ENCODE measurements around the gene HTT-AS. TPM values are rescaled to one million over a fixed set of nuclear protein-coding genes. Genes with fewer than 3 reads are reported as not detected.

The HTT-AS gene
- total and polyA plus RNA-seq, 2 of the 8 experiments (the other 6 are each of a cell fraction or from before 2014, with no cell fraction given), result not detected

GRCh38 chr4:3074078-3074845, at the start of gene HTT-AS, which contains the start of gene HTT (continued):
- TF ChIP-seq TCF12 (IDR thresholded peaks at IDR 0.05; ENCODE audit: low read depth, low read length), result no peak
- TF ChIP-seq TAF1 (IDR thresholded peaks at IDR 0.05; ENCODE audit: low read depth, low read length), result peak; percentile 76
- no peak for TF ChIP-seq NANOG (IDR thresholded peaks at IDR 0.05; ENCODE audit: insufficient read depth, low read depth, low read length, poor library complexity, severe bottlenecking)
- no peak for TF ChIP-seq RFX5 (IDR thresholded peaks at IDR 0.05; ENCODE audit: borderline replicate concordance, low read depth, low read length)
- peak; percentile 82 for TF ChIP-seq SP1 (IDR thresholded peaks at IDR 0.05; ENCODE audit: low read depth, low read length)
- no peak for TF ChIP-seq JUND (IDR thresholded peaks at IDR 0.05; ENCODE audit: low read length)
- TF ChIP-seq POLR2A (IDR thresholded peaks at IDR 0.05; ENCODE audit: control extremely low read depth in 1 of 2, low read depth in 2 of 2, low read length in 2 of 2), result peak; percentile 64 to 65; a peak in 2 of 3 replicates
- TF ChIP-seq CBX5 (IDR thresholded peaks at IDR 0.05; ENCODE audit: low read depth, low read length), result no peak
- TF ChIP-seq ATF3 (IDR thresholded peaks at IDR 0.05; ENCODE audit: insufficient read depth, low read depth, low read length), result no peak
- no peak for TF ChIP-seq FOSL1 (IDR thresholded peaks at IDR 0.05; ENCODE audit: insufficient read depth, low read depth, low read length)
- TF ChIP-seq SIN3A (conservative IDR thresholded peaks at IDR 0.05 in 1 of 2, IDR thresholded peaks at IDR 0.05 in 1 of 2; ENCODE audit: low read depth in 1 of 2, low read length in 2 of 2), result peak in 1 of 2 experiments; percentile 58; a peak in 2 of 4 replicates
- TF ChIP-seq POU5F1 (IDR thresholded peaks at IDR 0.05; ENCODE audit: low read depth, low read length), result no peak
- no peak for TF ChIP-seq EP300 (IDR thresholded peaks at IDR 0.05; ENCODE audit: borderline replicate concordance in 1 of 2, low read depth in 2 of 2, low read length in 2 of 2)
- TF ChIP-seq TEAD4 (IDR thresholded peaks at IDR 0.05; ENCODE audit: low read depth, low read length), result no peak
- peak; percentile 48; the same call in 1 of the 2 replicates for TF ChIP-seq SP2 (IDR thresholded peaks at IDR 0.05; ENCODE audit: low read length)
- peak; percentile 43 for TF ChIP-seq POLR2AphosphoS5 (IDR thresholded peaks at IDR 0.05; ENCODE audit: low read depth, low read length)
